ENCODE results near the gene RIT2.

The RIT2 gene

GRCh38 chr18:42937436-42937835 lies 178.0 kb downstream of the RIT2 start:
- no peak overlapping the region for H3K4me2 ChIP-seq (ENCODE audit: low read length)
- H3K27ac ChIP-seq (ENCODE audit: low read length) = no peak overlapping the region
- H3K4me1 ChIP-seq (ENCODE audit: low read length) = peaks cover 8% of the 10 kb centered on the region

DNA sequence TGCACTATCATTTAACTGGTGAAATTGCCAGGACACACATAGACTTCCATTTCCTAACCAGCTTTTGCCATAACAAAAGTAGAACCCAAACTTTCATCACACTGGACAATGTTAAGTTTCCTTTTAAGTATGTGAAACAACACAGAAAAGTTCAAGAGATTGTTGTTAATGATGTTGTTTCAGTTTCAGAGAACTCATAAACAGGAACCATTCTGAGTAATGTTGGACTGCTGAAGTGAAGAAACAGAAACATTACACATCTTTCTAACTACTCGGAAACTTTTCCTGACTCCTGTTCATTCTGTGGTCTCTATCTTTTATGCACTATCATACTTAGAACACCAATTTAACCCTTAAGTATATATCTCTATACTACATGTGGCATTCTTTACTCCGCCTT lies 179.2 kb downstream of the RIT2 start:
- Histone ChIP-seq H4K20me1 (ENCODE audit: insufficient read depth, low read length) (no peaks in the 10 kb centered on the region), H3K79me2 (ENCODE audit: low read length) (no peaks in the 10 kb centered on the region), H3K4me1 (ENCODE audit: low read length) (peaks cover 20% of the 10 kb centered on the region), H3K9me3 (ENCODE audit: insufficient read depth, low read length) (no peaks in the 10 kb centered on the region), H3K9ac (ENCODE audit: low read length) (no peak overlapping the region), H2AFZ (ENCODE audit: low read depth, low read length) (0 out of 2 replicates have a peak overlapping the region, but pooled peaks have one; percentile 2), H3K27ac (ENCODE audit: low read length) (no peak overlapping the region), H3K27me3 (ENCODE audit: low read depth, low read length) (no peaks in the 10 kb centered on the region), H3K4me3 (ENCODE audit: low read length) (no peak overlapping the region), H3K36me3 (replicated peaks; ENCODE audit: low read depth, low read length) (no peaks in the 10 kb centered on the region), H3K4me2 (ENCODE audit: low read length) (peak overlapping the region; percentile 5; the same call in 1 of the 2 replicates)
- TF ChIP-seq EZH2phosphoT487 (IDR thresholded peaks at IDR 0.05; ENCODE audit: low read depth) = no peak
- TF ChIP-seq, protein P1, sequence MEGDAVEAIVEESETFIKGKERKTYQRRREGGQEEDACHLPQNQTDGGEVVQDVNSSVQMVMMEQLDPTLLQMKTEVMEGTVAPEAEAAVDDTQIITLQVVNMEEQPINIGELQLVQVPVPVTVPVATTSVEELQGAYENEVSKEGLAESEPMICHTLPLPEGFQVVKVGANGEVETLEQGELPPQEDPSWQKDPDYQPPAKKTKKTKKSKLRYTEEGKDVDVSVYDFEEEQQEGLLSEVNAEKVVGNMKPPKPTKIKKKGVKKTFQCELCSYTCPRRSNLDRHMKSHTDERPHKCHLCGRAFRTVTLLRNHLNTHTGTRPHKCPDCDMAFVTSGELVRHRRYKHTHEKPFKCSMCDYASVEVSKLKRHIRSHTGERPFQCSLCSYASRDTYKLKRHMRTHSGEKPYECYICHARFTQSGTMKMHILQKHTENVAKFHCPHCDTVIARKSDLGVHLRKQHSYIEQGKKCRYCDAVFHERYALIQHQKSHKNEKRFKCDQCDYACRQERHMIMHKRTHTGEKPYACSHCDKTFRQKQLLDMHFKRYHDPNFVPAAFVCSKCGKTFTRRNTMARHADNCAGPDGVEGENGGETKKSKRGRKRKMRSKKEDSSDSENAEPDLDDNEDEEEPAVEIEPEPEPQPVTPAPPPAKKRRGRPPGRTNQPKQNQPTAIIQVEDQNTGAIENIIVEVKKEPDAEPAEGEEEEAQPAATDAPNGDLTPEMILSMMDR (IDR thresholded peaks at IDR 0.05; ENCODE audit: low read depth, low read length) = no peak

More at GRCh38 chr18:42937436-42937835, 178.0 kb downstream of the RIT2 start:
- no peak overlapping the region for H3K9ac ChIP-seq (ENCODE audit: low read length)
- H3K79me2 ChIP-seq (ENCODE audit: low read length) = no peaks in the 10 kb centered on the region
- no peaks in the 10 kb centered on the region for H4K20me1 ChIP-seq (ENCODE audit: insufficient read depth, low read length)
- no peak overlapping the region for H3K4me3 ChIP-seq (ENCODE audit: low read length)
- H3K36me3 ChIP-seq (replicated peaks; ENCODE audit: low read depth, low read length) = no peaks in the 10 kb centered on the region
- TF ChIP-seq, protein P1 (IDR thresholded peaks at IDR 0.05; ENCODE audit: low read depth, low read length) = no peak
- no peak for TF ChIP-seq EZH2phosphoT487 (IDR thresholded peaks at IDR 0.05; ENCODE audit: low read depth)
- no peaks in the 10 kb centered on the region for H3K9me3 ChIP-seq (ENCODE audit: insufficient read depth, low read length)
- no peak overlapping the region for H2AFZ ChIP-seq (ENCODE audit: low read depth, low read length)
- no peaks in the 10 kb centered on the region for H3K27me3 ChIP-seq (ENCODE audit: low read depth, low read length)

DNA sequence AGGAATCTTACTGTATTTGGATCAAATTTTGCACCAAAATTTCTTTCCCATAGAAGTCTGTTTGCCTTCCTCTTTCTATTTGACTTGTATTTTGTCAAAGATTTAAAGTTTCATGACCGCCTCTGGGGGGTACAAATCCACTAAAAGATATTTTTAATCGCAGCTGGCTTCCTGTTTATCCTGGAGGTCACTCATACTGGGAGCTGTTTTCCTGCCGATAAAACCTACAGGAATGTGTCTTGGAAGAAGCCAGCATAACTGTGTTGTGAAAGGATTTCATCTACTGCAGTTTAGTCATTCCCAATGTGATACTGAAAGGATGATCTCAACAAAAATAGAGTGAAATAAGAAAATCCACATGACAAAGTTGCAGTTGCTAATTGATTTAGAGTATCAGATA lies 184.0 kb downstream of the RIT2 start:
- peak overlapping the region; percentile 35; the same call in 1 of the 2 replicates for H2AFZ ChIP-seq (ENCODE audit: low read depth, low read length)
- H3K4me1 ChIP-seq (ENCODE audit: low read length) = peaks cover 35% of the 10 kb centered on the region
- H3K27ac ChIP-seq (ENCODE audit: low read length) = no peak overlapping the region; the same call in 1 of the 2 replicates
- no peak overlapping the region for H3K9ac ChIP-seq (ENCODE audit: low read length)
- H3K4me3 ChIP-seq (ENCODE audit: low read length) = peak overlapping the region; percentile 20
- no peaks in the 10 kb centered on the region for H3K36me3 ChIP-seq (replicated peaks; ENCODE audit: low read depth, low read length)
- H3K79me2 ChIP-seq (ENCODE audit: low read length) = no peaks in the 10 kb centered on the region
- peak overlapping the region; percentile 48 for H3K4me2 ChIP-seq (ENCODE audit: low read length)
- no peaks in the 10 kb centered on the region for H3K9me3 ChIP-seq (ENCODE audit: insufficient read depth, low read length)
- no peak for TF ChIP-seq EZH2phosphoT487 (IDR thresholded peaks at IDR 0.05; ENCODE audit: low read depth)
- TF ChIP-seq, protein P1 (IDR thresholded peaks at IDR 0.05; ENCODE audit: low read depth, low read length) = peak; percentile 9; the same call in 1 of the 2 replicates
- no peaks in the 10 kb centered on the region for H3K27me3 ChIP-seq (ENCODE audit: low read depth, low read length)
- H4K20me1 ChIP-seq (ENCODE audit: insufficient read depth, low read length) = no peaks in the 10 kb centered on the region

- H3K27me3 ChIP-seq (ENCODE audit: low read depth, low read length) = no peaks in the 10 kb centered on the region
- H3K79me2 ChIP-seq (ENCODE audit: low read length) = no peaks in the 10 kb centered on the region
- H2AFZ ChIP-seq (ENCODE audit: low read depth, low read length) = peak overlapping the region; percentile 5; the same call in 1 of the 2 replicates
- H4K20me1 ChIP-seq (ENCODE audit: insufficient read depth, low read length) = no peaks in the 10 kb centered on the region
- no peak for TF ChIP-seq EZH2phosphoT487 (IDR thresholded peaks at IDR 0.05; ENCODE audit: low read depth)
- TF ChIP-seq, protein P1 (IDR thresholded peaks at IDR 0.05; ENCODE audit: low read depth, low read length) = no peak
- H3K36me3 ChIP-seq (replicated peaks; ENCODE audit: low read depth, low read length) = no peaks in the 10 kb centered on the region
- H3K9ac ChIP-seq (ENCODE audit: low read length) = no peak overlapping the region
- H3K4me3 ChIP-seq (ENCODE audit: low read length) = no peak overlapping the region
- no peak overlapping the region for H3K4me2 ChIP-seq (ENCODE audit: low read length)
- H3K4me1 ChIP-seq (ENCODE audit: low read length) = peaks cover 27% of the 10 kb centered on the region
- no peaks in the 10 kb centered on the region for H3K9me3 ChIP-seq (ENCODE audit: insufficient read depth, low read length)
- no peak overlapping the region for H3K27ac ChIP-seq (ENCODE audit: low read length)
These were observed 185.6 kb downstream of the RIT2 start for GRCh38 chr18:42929857-42930256.

All from OCI-LY3 (cell line).